Endothelial cell of umbilical vein (primary cell): ENCODE measurements around the gene ANAPC2. TPM values are rescaled to one million over a fixed set of nuclear protein-coding genes. Genes with fewer than 3 reads are reported as not detected.

Experiments used
- Bru-seq: library from RNA; stranded (reverse); fragments of 400-500 nt; gene quantifications from one replicate; lab custom pipeline; 2021; lab: Mats Ljungman, UMichigan
- BruChase-seq, 2 experiments: library from RNA; stranded (reverse); fragments of 400-500 nt; gene quantifications; one replicate each; lab custom pipeline; 2021; lab: Mats Ljungman, UMichigan
- BruUV-seq: library from RNA; stranded (reverse); fragments of 400-500 nt; replicated peaks from 2 replicates; lab custom pipeline; 2021; lab: Mats Ljungman, UMichigan
- CTCF ChIA-PET: fragments of 300-600, 350-600 bp; sonication (Branson Sonifier 250); formaldehyde crosslinking; loops from one replicate; lab custom pipeline; 2021; ENCODE audit warnings: antibody characterized with exemption, inconsistent platforms; lab: Charles Lee
- POLR2A ChIA-PET: fragments of 300-600, 350-600 bp; sonication (Branson Sonifier 250); formaldehyde crosslinking; loops from one replicate; lab custom pipeline; 2021; ENCODE audit warnings: antibody characterized with exemption, inconsistent platforms; lab: Charles Lee
- DNase-seq: peaks from one replicate; pipeline ENCODE4 v3.0.0-alpha.2; 2011; ENCODE audit warnings: low read depth, low spot score
- FAIRE-seq: peaks from 2 replicates; lab custom pipeline; 2011; peaks lifted over from hg19 to GRCh38; lab: Jason Lieb, UNC
- H2AFZ ChIP-seq: 2 replicates; pipeline ENCODE4 v1.6.0; 2012; ENCODE audit warnings: low read depth, low read length, control low read depth, inconsistent platforms
- H3K27ac ChIP-seq: 2 replicates; pipeline ENCODE4 v1.5.1; 2011; ENCODE audit warnings: low read depth, mild to moderate bottlenecking, control low read depth, low read length, moderate library complexity; ENCODE audit not compliant: insufficient read depth
- H3K27me3 ChIP-seq, 2 experiments: 2 replicates each; pipeline versions ENCODE4 v1.6.0 to v1.6.1; 2011; ENCODE audit warnings: low read length in 2 of 2, mixed read lengths in 1 of 2; ENCODE audit not compliant: control insufficient read depth in 2 of 2, insufficient read depth in 2 of 2
- H3K36me3 ChIP-seq, 2 experiments: 2 replicates in 1 of 2; 3 replicates in 1 of 2; pipeline ENCODE4 v1.5.1; 2011; ENCODE audit warnings: low read length in 2 of 2, mild to moderate bottlenecking in 1 of 2, moderate library complexity in 1 of 2; ENCODE audit not compliant: control insufficient read depth in 2 of 2, insufficient read depth in 2 of 2; ENCODE audit errors: extremely low read depth in 1 of 2
- H3K4me1 ChIP-seq: 3 replicates; pipeline ENCODE4 v1.5.1; 2011; ENCODE audit warnings: mild to moderate bottlenecking, low read length; ENCODE audit not compliant: control insufficient read depth, insufficient read depth; ENCODE audit errors: extremely low read depth
- H3K4me2 ChIP-seq: 2 replicates; pipeline ENCODE4 v1.6.1; 2011; ENCODE audit warnings: low read length, control low read depth, mixed read lengths; ENCODE audit not compliant: insufficient read depth
- H3K4me3 ChIP-seq, 3 experiments: fragments of 200-600 bp in 1 of 3; sonication (generic), shearing (Covaris generic) in 1 of 3; replicated peaks in 1 of 3; 2 replicates each; pipeline ENCODE4 v1.5.1; 2011 to 2016; ENCODE audit warnings: control low read depth in 3 of 3, low read length in 3 of 3, mild to moderate bottlenecking in 2 of 3, inconsistent platforms in 1 of 3, low read depth in 1 of 3, moderate library complexity in 1 of 3; ENCODE audit not compliant: insufficient read depth in 1 of 3
- H3K79me2 ChIP-seq: 2 replicates; pipeline ENCODE4 v1.6.0; 2012; ENCODE audit warnings: low read length, inconsistent platforms; ENCODE audit not compliant: control insufficient read depth, insufficient read depth
- H3K9ac ChIP-seq: replicated peaks from 2 replicates; pipeline ENCODE3; 2011; ENCODE audit warnings: low read length, control low read depth; ENCODE audit not compliant: insufficient read depth; ENCODE audit errors: extremely low read depth
- H3K9me1 ChIP-seq: replicated peaks from 3 replicates; pipeline ENCODE4 v1.6.0; 2011; ENCODE audit warnings: mild to moderate bottlenecking, low read length; ENCODE audit not compliant: control insufficient read depth, insufficient read depth; ENCODE audit errors: extremely low read depth
- H3K9me3 ChIP-seq: replicated peaks from 2 replicates; pipeline ENCODE4 v1.5.1; 2012; ENCODE audit warnings: low read length, inconsistent platforms; ENCODE audit not compliant: control insufficient read depth, insufficient read depth
- H4K20me1 ChIP-seq: replicated peaks from 2 replicates; pipeline ENCODE3; 2011; ENCODE audit warnings: mild to moderate bottlenecking, low read length; ENCODE audit not compliant: control insufficient read depth, insufficient read depth; ENCODE audit errors: extremely low read depth
- EZH2 ChIP-seq: IDR thresholded peaks from 2 replicates; pipeline ENCODE4 v1.6.1; 2012; ENCODE audit warnings: borderline replicate concordance, low read depth, mild to moderate bottlenecking, moderate library complexity, low read length, inconsistent platforms; ENCODE audit not compliant: severe bottlenecking
- FOS ChIP-seq: IDR thresholded peaks from 2 replicates; pipeline ENCODE4 v1.6.1; 2011; ENCODE audit warnings: mild to moderate bottlenecking, low read length, moderate library complexity, borderline replicate concordance; ENCODE audit not compliant: insufficient read depth
- GATA2 ChIP-seq: IDR thresholded peaks from 2 replicates; pipeline ENCODE4 v1.7.0; 2011; ENCODE audit warnings: low read depth, mild to moderate bottlenecking, moderate library complexity, mixed read lengths, low read length; ENCODE audit not compliant: insufficient read length, insufficient read depth
- JUN ChIP-seq: IDR thresholded peaks from 2 replicates; pipeline ENCODE4 v1.6.1; 2011; ENCODE audit warnings: borderline replicate concordance, low read depth; ENCODE audit not compliant: insufficient read length, insufficient read depth
- MYC ChIP-seq: IDR thresholded peaks from one replicate; pipeline ENCODE4 v1.6.1; 2011; ENCODE audit warnings: mild to moderate bottlenecking, low read depth, low read length
- POLR2A ChIP-seq: IDR thresholded peaks from 2 replicates; pipeline ENCODE4 v1.6.1; 2012; ENCODE audit warnings: low read depth, mild to moderate bottlenecking, control low read depth, low read length
- POLR2AphosphoS5 ChIP-seq: IDR thresholded peaks from 2 replicates; pipeline ENCODE4 v1.6.1; 2012; ENCODE audit warnings: low read depth, mild to moderate bottlenecking, control low read depth, low read length, moderate library complexity; ENCODE audit not compliant: insufficient read depth
- dilution Hi-C: fragments of 300-500 bp; cut with MboI; formaldehyde crosslinking; loops from one replicate; pipeline ENCODE4 v1.15.0; 2019; ENCODE audit warnings: low sequenced_read_pairs; ENCODE audit not compliant: extremely low pct_ligation_motif_present
- intact Hi-C: fragments of 100-400 bp; cut with micrococcal nuclease; formaldehyde crosslinking; loops from one replicate; pipeline ENCODE4 v1.10.0; 2022
- long read RNA-seq: library from polyadenylated mRNA; stranded (forward); transcript quantifications from one replicate; pipeline ENCODE4 v2.0.0, GENCODE V29; 2021
- polyA minus RNA-seq, 3 experiments: library from RNA; depleted of rRNA, polyadenylated mRNA; stranded (reverse); fragments of >200 nt; gene quantifications; 1 replicate in 1 of 3; 2 replicates in 2 of 3; pipeline ENCODE4 v1.2.3, GENCODE V29; 2011
- polyA plus RNA-seq, 4 experiments: library from polyadenylated mRNA; depleted of rRNA in 3 of 4; stranded (reverse) in 3 of 4; unstranded in 1 of 4; fragments of >200 nt; gene quantifications; 2 replicates each; pipeline versions ENCODE4 v1.2.1 to v1.2.3, GENCODE V29; 2011 to 2012; ENCODE audit warnings: missing spikeins in 1 of 4
- total RNA-seq: library from RNA; stranded (reverse); gene quantifications from 2 replicates; pipeline ENCODE4 v1.2.3, GENCODE V29; 2021
- TF ChIP-seq, protein P1 (sequence below), 2 donors: IDR thresholded peaks; 1 replicate in 1 of 2; 2 replicates in 1 of 2; pipeline ENCODE4 v1.5.1; 2011; ENCODE audit warnings: low read length in 2 of 2, mild to moderate bottlenecking in 2 of 2, moderate library complexity in 2 of 2, control low read depth in 1 of 2, inconsistent platforms in 1 of 2, low read depth in 1 of 2; ENCODE audit not compliant: insufficient read depth in 1 of 2; ENCODE audit errors: extremely low read depth in 1 of 2
- TF ChIP-seq, protein P2 (sequence below): IDR thresholded peaks from 2 replicates; pipeline ENCODE4 v1.6.1; 2011; ENCODE audit not compliant: insufficient read depth, insufficient read length

Gene ANAPC2, protein sequence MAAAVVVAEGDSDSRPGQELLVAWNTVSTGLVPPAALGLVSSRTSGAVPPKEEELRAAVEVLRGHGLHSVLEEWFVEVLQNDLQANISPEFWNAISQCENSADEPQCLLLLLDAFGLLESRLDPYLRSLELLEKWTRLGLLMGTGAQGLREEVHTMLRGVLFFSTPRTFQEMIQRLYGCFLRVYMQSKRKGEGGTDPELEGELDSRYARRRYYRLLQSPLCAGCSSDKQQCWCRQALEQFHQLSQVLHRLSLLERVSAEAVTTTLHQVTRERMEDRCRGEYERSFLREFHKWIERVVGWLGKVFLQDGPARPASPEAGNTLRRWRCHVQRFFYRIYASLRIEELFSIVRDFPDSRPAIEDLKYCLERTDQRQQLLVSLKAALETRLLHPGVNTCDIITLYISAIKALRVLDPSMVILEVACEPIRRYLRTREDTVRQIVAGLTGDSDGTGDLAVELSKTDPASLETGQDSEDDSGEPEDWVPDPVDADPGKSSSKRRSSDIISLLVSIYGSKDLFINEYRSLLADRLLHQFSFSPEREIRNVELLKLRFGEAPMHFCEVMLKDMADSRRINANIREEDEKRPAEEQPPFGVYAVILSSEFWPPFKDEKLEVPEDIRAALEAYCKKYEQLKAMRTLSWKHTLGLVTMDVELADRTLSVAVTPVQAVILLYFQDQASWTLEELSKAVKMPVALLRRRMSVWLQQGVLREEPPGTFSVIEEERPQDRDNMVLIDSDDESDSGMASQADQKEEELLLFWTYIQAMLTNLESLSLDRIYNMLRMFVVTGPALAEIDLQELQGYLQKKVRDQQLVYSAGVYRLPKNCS
- total RNA-seq (69.2 and 70.0 TPM in 2 replicates), polyA plus RNA-seq (44.8 and 57.5 TPM in 2 replicates), polyA minus RNA-seq (30.7 and 36.8 TPM in 2 replicates), Bru-seq, nascent RNA (percentile 54 among the genes with signal in this experiment), BruChase-seq, experiment 1, labeled RNA remaining after a 6-hour chase (percentile 77 among the genes with signal in this experiment), BruChase-seq, experiment 2, labeled RNA remaining after a 2-hour chase (percentile 78 among the genes with signal in this experiment)
- 20.7 and 26.9 TPM in 2 replicates for polyA plus RNA-seq (2011; cell fraction: cytosol; rRNA removed)
- 210 and 226 TPM in 2 replicates for polyA plus RNA-seq (2011; cell fraction: nucleus; rRNA removed)
- polyA plus RNA-seq (2012): 36.4 and 41.9 TPM in 2 replicates
- 81.3 TPM for polyA minus RNA-seq (2011; cell fraction: cytosol; rRNA and poly(A)+ RNA removed)
- polyA minus RNA-seq (2011; cell fraction: nucleus; rRNA and poly(A)+ RNA removed): 51.5 and 52.1 TPM in 2 replicates
- long read RNA-seq, transcript ANAPC2-201 (13 exons, 2,632 nt): major isoform, 18 of 30 reads
- long read RNA-seq, partial matches to known transcripts: 5 of 30 reads
- long read RNA-seq, other reads (novel, unspliced or antisense): 6 of 30 reads

DNA sequence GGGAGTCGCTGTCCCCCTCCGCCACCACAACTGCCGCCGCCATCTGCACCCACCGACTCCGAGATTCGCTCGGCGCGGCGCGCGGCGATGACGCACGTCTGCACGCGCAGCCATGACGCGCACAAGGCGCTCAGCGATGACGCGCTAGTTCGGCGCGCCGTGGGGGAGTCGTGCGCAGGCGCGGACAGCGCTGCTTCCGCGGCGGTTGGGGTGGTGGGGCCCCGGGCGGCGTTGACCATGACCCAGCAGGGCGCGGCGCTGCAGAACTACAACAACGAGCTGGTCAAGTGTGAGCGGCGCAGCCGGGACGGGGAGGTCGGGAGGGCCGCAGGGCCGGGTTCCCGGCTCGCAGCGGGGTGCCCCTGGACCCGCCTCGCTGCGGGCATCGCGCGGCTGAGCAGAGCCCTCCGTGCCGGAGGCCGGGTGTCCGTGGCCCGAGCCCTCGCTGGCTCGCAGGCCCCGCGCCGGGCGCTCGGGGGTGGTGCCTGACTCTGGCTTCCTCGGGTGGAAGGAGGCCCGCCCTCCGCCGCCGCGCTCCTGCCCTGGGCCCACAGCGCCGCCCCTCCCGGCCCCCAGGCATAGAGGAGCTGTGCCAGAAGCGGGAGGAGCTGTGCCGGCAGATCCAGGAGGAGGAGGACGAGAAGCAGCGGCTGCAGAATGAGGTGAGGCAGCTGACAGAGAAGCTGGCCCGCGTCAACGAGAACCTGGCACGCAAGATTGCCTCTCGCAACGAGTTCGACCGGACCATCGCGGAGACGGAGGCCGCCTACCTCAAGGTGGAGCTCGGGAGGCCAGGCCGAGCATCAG, at the start of gene ANAPC2, which contains the start of gene SSNA1:
TSS of gene ANAPC2 (minus strand) at position 71 of the 807 bp plus-strand sequence. CDS start at position 43, 28 bp downstream.
TSS of gene SSNA1 (plus strand) at position 187 of the 807 bp plus-strand sequence. CDS start at position 238, 51 bp downstream.
- FAIRE-seq (peak; percentile 88), DNase-seq (peak; percentile 95)
- ChIA-PET POLR2A (interaction anchor here (0.7 to 1.8 kb wide), 5 partner anchors 10 to 73 kb away, joined by 3 to 7 read pairs (median 4); partner anchors contain the start of genes NDOR1, TMEM203 and TPRN), CTCF (interaction anchor here (0.9 to 3.1 kb wide), 21 partner anchors 9 to 160 kb away, joined by 3 to 30 read pairs (median 4); partner anchors contain the start of genes GRIN1, MAN1B1, NDOR1 and RNF208)
- no peaks in the 10 kb centered on the region for H3K9me1 ChIP-seq
- TF ChIP-seq POLR2AphosphoS5: peak; percentile 98
- TF ChIP-seq MYC: peak; percentile 79
- TF ChIP-seq, protein P1, sequence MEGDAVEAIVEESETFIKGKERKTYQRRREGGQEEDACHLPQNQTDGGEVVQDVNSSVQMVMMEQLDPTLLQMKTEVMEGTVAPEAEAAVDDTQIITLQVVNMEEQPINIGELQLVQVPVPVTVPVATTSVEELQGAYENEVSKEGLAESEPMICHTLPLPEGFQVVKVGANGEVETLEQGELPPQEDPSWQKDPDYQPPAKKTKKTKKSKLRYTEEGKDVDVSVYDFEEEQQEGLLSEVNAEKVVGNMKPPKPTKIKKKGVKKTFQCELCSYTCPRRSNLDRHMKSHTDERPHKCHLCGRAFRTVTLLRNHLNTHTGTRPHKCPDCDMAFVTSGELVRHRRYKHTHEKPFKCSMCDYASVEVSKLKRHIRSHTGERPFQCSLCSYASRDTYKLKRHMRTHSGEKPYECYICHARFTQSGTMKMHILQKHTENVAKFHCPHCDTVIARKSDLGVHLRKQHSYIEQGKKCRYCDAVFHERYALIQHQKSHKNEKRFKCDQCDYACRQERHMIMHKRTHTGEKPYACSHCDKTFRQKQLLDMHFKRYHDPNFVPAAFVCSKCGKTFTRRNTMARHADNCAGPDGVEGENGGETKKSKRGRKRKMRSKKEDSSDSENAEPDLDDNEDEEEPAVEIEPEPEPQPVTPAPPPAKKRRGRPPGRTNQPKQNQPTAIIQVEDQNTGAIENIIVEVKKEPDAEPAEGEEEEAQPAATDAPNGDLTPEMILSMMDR (IDR thresholded peaks at IDR 0.05; ENCODE audit: extremely low read depth in 1 of 2, insufficient read depth in 1 of 2, low read depth in 1 of 2, low read length in 2 of 2): peak; percentile 32 to 40
- TF ChIP-seq POLR2A: peak; percentile 80
- TF ChIP-seq JUN: peak; percentile 49
- no peak for TF ChIP-seq FOS
- TF ChIP-seq GATA2: no peak
- TF ChIP-seq EZH2: no peak
- TF ChIP-seq, protein P2, sequence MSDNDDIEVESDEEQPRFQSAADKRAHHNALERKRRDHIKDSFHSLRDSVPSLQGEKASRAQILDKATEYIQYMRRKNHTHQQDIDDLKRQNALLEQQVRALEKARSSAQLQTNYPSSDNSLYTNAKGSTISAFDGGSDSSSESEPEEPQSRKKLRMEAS: peak; percentile 76
- dilution Hi-C loops (no loop called here), intact Hi-C loops (loop anchor here (1.0 to 2.0 kb wide), 3 partner anchors 12 to 35 kb away; partner anchors contain the start of genes NDOR1, TMEM203 and TPRN)
- H3K79me2 ChIP-seq: peaks cover 33% of the 10 kb centered on the region
- peak within 1 kb of the TSS; percentile 61 for H3K9ac ChIP-seq
- no peaks in the 10 kb centered on the region for H3K27me3 ChIP-seq
- H3K9me3 ChIP-seq: no peaks in the 10 kb centered on the region
- H3K36me3 ChIP-seq: peaks cover 0 to 32% of the 10 kb centered on the region in 2 experiments
- H3K4me2 ChIP-seq: peak within 1 kb of the TSS; percentile 62
- H2AFZ ChIP-seq: peak within 1 kb of the TSS; percentile 73
- no peaks in the 10 kb centered on the region for H4K20me1 ChIP-seq
- H3K4me3 ChIP-seq: peak within 1 kb of the TSS; percentile 57 to 86 (median 64)
- H3K27ac ChIP-seq: peak within 1 kb of the TSS; percentile 48
- H3K4me1 ChIP-seq: peaks cover 17% of the 10 kb centered on the region
- no TSS peak for BruUV-seq
